HEK293 (cell line): ENCODE measurements around the gene BMP6.
A peak's percentile ranks its signal among the peaks of the same experiment; 100 is the strongest.

ENCODE experiments used
- GLI2 ChIP-seq: fragments of 450-650 bp; formaldehyde crosslinking; IDR thresholded peaks from 2 replicates; pipeline ENCODE4; 2017; ENCODE audit warnings: missing biosample characterization, missing genetic modification characterization, low read depth, borderline replicate concordance
- ZBTB11 ChIP-seq: fragments of 450-650 bp; formaldehyde crosslinking; conservative IDR thresholded peaks from 2 replicates; pipeline ENCODE4 v1.5.1; 2016; ENCODE audit warnings: low read depth, missing biosample characterization, missing genetic modification characterization
- ZEB2 ChIP-seq: fragments of 450-650 bp; formaldehyde crosslinking; IDR thresholded peaks from 2 replicates; pipeline ENCODE4 v1.5.1; 2016; ENCODE audit warnings: missing biosample characterization, missing genetic modification characterization
- ZFHX2 ChIP-seq: fragments of 450-650 bp; formaldehyde crosslinking; conservative IDR thresholded peaks from 2 replicates; pipeline ENCODE4 v1.5.1; 2016; ENCODE audit warnings: missing biosample characterization, missing genetic modification characterization
- ZNF140 ChIP-seq: fragments of 450-650 bp; formaldehyde crosslinking; IDR thresholded peaks from 2 replicates; pipeline ENCODE4 v1.5.1; 2016; ENCODE audit warnings: missing biosample characterization, missing genetic modification characterization
- ZNF169 ChIP-seq: fragments of 450-650 bp; formaldehyde crosslinking; IDR thresholded peaks from 2 replicates; pipeline ENCODE4 v1.5.1; 2016; ENCODE audit warnings: missing biosample characterization, missing genetic modification characterization
- ZNF239 ChIP-seq: fragments of 450-650 bp; formaldehyde crosslinking; IDR thresholded peaks from 2 replicates; pipeline ENCODE4 v1.5.1; 2016; ENCODE audit warnings: missing biosample characterization, missing genetic modification characterization
- ZNF266 ChIP-seq: fragments of 450-650 bp; formaldehyde crosslinking; IDR thresholded peaks from 2 replicates; pipeline ENCODE4 v1.5.1; 2016; ENCODE audit warnings: missing biosample characterization, missing genetic modification characterization, low read depth
- ZNF341 ChIP-seq: fragments of 450-650 bp; formaldehyde crosslinking; IDR thresholded peaks from 2 replicates; pipeline ENCODE4; 2016; ENCODE audit warnings: low read depth, missing biosample characterization, missing genetic modification characterization
- ZNF394 ChIP-seq: fragments of 450-650 bp; formaldehyde crosslinking; IDR thresholded peaks from 2 replicates; pipeline ENCODE4 v1.5.1; 2016; ENCODE audit warnings: missing biosample characterization, missing genetic modification characterization, mild to moderate bottlenecking, moderate library complexity, borderline replicate concordance
- ZNF529 ChIP-seq: fragments of 450-650 bp; formaldehyde crosslinking; IDR thresholded peaks from 2 replicates; pipeline ENCODE4 v1.5.1; 2017; ENCODE audit warnings: missing genetic modification characterization, missing biosample characterization; ENCODE audit not compliant: insufficient replicate concordance
- ZNF561 ChIP-seq: fragments of 450-650 bp; IDR thresholded peaks from 2 replicates; pipeline ENCODE4 v1.5.1; 2018; ENCODE audit warnings: missing biosample characterization, missing genetic modification characterization, borderline replicate concordance
- ZNF600 ChIP-seq: fragments of 450-650 bp; formaldehyde crosslinking; IDR thresholded peaks from 2 replicates; pipeline ENCODE4 v1.5.1; 2016; ENCODE audit warnings: missing biosample characterization, missing genetic modification characterization
- ZNF670 ChIP-seq: fragments of 450-650 bp; formaldehyde crosslinking; IDR thresholded peaks from 2 replicates; pipeline ENCODE4 v1.5.1; 2016; ENCODE audit warnings: missing biosample characterization, missing genetic modification characterization, low read depth
- ZNF677 ChIP-seq: fragments of 450-650 bp; IDR thresholded peaks from 2 replicates; pipeline ENCODE4 v1.5.0; 2018; ENCODE audit warnings: missing biosample characterization, mild to moderate bottlenecking, missing genetic modification characterization, moderate library complexity
- TF ChIP-seq, protein P1 (sequence below): fragments of 450-650 bp; formaldehyde crosslinking; IDR thresholded peaks from 2 replicates; pipeline ENCODE4 v1.5.1; 2016; ENCODE audit warnings: missing biosample characterization, missing genetic modification characterization, borderline replicate concordance
- TF ChIP-seq, protein P2 (sequence below): fragments of 450-650 bp; formaldehyde crosslinking; IDR thresholded peaks from 2 replicates; pipeline ENCODE4 v1.5.0; 2017; ENCODE audit warnings: missing biosample characterization, missing genetic modification characterization, borderline replicate concordance
- TF ChIP-seq, protein P3 (sequence below): fragments of 450-650 bp; formaldehyde crosslinking; IDR thresholded peaks from 2 replicates; pipeline ENCODE4 v1.5.1; 2017; ENCODE audit warnings: missing biosample characterization, missing genetic modification characterization
- TF ChIP-seq, protein P4 (sequence below): fragments of 450-650 bp; formaldehyde crosslinking; IDR thresholded peaks from 2 replicates; pipeline ENCODE4 v1.5.1; 2016; ENCODE audit warnings: missing biosample characterization, missing genetic modification characterization

Gene BMP6

GRCh38 chr6:7909323-7910276 lies 183.7 kb downstream of the BMP6 start (continued):
- TF ChIP-seq, protein P1, sequence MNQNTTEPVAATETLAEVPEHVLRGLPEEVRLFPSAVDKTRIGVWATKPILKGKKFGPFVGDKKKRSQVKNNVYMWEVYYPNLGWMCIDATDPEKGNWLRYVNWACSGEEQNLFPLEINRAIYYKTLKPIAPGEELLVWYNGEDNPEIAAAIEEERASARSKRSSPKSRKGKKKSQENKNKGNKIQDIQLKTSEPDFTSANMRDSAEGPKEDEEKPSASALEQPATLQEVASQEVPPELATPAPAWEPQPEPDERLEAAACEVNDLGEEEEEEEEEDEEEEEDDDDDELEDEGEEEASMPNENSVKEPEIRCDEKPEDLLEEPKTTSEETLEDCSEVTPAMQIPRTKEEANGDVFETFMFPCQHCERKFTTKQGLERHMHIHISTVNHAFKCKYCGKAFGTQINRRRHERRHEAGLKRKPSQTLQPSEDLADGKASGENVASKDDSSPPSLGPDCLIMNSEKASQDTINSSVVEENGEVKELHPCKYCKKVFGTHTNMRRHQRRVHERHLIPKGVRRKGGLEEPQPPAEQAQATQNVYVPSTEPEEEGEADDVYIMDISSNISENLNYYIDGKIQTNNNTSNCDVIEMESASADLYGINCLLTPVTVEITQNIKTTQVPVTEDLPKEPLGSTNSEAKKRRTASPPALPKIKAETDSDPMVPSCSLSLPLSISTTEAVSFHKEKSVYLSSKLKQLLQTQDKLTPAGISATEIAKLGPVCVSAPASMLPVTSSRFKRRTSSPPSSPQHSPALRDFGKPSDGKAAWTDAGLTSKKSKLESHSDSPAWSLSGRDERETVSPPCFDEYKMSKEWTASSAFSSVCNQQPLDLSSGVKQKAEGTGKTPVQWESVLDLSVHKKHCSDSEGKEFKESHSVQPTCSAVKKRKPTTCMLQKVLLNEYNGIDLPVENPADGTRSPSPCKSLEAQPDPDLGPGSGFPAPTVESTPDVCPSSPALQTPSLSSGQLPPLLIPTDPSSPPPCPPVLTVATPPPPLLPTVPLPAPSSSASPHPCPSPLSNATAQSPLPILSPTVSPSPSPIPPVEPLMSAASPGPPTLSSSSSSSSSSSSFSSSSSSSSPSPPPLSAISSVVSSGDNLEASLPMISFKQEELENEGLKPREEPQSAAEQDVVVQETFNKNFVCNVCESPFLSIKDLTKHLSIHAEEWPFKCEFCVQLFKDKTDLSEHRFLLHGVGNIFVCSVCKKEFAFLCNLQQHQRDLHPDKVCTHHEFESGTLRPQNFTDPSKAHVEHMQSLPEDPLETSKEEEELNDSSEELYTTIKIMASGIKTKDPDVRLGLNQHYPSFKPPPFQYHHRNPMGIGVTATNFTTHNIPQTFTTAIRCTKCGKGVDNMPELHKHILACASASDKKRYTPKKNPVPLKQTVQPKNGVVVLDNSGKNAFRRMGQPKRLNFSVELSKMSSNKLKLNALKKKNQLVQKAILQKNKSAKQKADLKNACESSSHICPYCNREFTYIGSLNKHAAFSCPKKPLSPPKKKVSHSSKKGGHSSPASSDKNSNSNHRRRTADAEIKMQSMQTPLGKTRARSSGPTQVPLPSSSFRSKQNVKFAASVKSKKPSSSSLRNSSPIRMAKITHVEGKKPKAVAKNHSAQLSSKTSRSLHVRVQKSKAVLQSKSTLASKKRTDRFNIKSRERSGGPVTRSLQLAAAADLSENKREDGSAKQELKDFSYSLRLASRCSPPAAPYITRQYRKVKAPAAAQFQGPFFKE (tag by site-specific recombination) = no peak
- TF ChIP-seq ZNF140 (tag by site-specific recombination) (no peak), ZNF670 (tag by site-specific recombination) (no peak), ZNF561 (tag by site-specific recombination) (peak; percentile 73; the same call in 1 of the 2 replicates), ZNF169 (tag by site-specific recombination) (no peak), GLI2 (no peak), ZEB2 (tag by site-specific recombination) (peak; percentile 65), ZNF266 (tag by site-specific recombination) (no peak), ZNF394 (tag by site-specific recombination) (peak; percentile 27; the same call in 1 of the 2 replicates), ZNF600 (tag by site-specific recombination) (no peak), ZNF239 (tag by site-specific recombination) (no peak), ZFHX2 (tag by site-specific recombination) (peak; percentile 49; the same call in 1 of the 2 replicates), ZNF529 (tag by site-specific recombination) (no peak), ZNF677 (tag by site-specific recombination) (no peak), ZNF341 (peak; percentile 88), ZBTB11 (peak; percentile 56)
- TF ChIP-seq, protein P2, sequence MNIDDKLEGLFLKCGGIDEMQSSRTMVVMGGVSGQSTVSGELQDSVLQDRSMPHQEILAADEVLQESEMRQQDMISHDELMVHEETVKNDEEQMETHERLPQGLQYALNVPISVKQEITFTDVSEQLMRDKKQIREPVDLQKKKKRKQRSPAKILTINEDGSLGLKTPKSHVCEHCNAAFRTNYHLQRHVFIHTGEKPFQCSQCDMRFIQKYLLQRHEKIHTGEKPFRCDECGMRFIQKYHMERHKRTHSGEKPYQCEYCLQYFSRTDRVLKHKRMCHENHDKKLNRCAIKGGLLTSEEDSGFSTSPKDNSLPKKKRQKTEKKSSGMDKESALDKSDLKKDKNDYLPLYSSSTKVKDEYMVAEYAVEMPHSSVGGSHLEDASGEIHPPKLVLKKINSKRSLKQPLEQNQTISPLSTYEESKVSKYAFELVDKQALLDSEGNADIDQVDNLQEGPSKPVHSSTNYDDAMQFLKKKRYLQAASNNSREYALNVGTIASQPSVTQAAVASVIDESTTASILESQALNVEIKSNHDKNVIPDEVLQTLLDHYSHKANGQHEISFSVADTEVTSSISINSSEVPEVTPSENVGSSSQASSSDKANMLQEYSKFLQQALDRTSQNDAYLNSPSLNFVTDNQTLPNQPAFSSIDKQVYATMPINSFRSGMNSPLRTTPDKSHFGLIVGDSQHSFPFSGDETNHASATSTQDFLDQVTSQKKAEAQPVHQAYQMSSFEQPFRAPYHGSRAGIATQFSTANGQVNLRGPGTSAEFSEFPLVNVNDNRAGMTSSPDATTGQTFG (tag by site-specific recombination) = no peak
- TF ChIP-seq, protein P3, sequence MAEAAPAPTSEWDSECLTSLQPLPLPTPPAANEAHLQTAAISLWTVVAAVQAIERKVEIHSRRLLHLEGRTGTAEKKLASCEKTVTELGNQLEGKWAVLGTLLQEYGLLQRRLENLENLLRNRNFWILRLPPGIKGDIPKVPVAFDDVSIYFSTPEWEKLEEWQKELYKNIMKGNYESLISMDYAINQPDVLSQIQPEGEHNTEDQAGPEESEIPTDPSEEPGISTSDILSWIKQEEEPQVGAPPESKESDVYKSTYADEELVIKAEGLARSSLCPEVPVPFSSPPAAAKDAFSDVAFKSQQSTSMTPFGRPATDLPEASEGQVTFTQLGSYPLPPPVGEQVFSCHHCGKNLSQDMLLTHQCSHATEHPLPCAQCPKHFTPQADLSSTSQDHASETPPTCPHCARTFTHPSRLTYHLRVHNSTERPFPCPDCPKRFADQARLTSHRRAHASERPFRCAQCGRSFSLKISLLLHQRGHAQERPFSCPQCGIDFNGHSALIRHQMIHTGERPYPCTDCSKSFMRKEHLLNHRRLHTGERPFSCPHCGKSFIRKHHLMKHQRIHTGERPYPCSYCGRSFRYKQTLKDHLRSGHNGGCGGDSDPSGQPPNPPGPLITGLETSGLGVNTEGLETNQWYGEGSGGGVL (tag by site-specific recombination) = peak; percentile 31; the same call in 1 of the 2 replicates
- TF ChIP-seq, protein P4, sequence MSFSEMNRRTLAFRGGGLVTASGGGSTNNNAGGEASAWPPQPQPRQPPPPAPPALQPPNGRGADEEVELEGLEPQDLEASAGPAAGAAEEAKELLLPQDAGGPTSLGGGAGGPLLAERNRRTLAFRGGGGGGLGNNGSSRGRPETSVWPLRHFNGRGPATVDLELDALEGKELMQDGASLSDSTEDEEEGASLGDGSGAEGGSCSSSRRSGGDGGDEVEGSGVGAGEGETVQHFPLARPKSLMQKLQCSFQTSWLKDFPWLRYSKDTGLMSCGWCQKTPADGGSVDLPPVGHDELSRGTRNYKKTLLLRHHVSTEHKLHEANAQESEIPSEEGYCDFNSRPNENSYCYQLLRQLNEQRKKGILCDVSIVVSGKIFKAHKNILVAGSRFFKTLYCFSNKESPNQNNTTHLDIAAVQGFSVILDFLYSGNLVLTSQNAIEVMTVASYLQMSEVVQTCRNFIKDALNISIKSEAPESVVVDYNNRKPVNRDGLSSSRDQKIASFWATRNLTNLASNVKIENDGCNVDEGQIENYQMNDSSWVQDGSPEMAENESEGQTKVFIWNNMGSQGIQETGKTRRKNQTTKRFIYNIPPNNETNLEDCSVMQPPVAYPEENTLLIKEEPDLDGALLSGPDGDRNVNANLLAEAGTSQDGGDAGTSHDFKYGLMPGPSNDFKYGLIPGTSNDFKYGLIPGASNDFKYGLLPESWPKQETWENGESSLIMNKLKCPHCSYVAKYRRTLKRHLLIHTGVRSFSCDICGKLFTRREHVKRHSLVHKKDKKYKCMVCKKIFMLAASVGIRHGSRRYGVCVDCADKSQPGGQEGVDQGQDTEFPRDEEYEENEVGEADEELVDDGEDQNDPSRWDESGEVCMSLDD (tag by site-specific recombination) = peak; percentile 92
